ENCODE results near the gene DOHH. TPM values are rescaled to one million over a fixed set of nuclear protein-coding genes. Genes with fewer than 3 reads are reported as not detected.

DOHH gene
- total and polyA plus RNA-seq, 4 donors, result 1.4 to 12.0 (median 9.2) TPM

- Histone ChIP-seq H3K4me1 (ENCODE audit: control insufficient read depth in 4 of 4, insufficient read depth in 4 of 4, low read length in 3 of 4) (peaks cover 26 to 82% (median 67%) of the 10 kb centered on the region in 4 donors), H3K9ac (ENCODE audit: low read depth in 1 of 2, low read length in 2 of 2) (no peak overlapping the region), H3K4me3 (ENCODE audit: low read depth in 1 of 3, low read length in 3 of 3) (no peak overlapping the region), H3K27me3 (ENCODE audit: control insufficient read depth in 4 of 4, insufficient read depth in 4 of 4, low read length in 3 of 4) (no peaks in the 10 kb centered on the region), H3K27ac (ENCODE audit: low read depth in 1 of 2, low read length in 2 of 2) (no peak overlapping the region), H3K9me3 (ENCODE audit: control insufficient read depth in 4 of 4, low read length in 3 of 4) (no peaks in the 10 kb centered on the region), H3K36me3 (ENCODE audit: control insufficient read depth in 4 of 4, insufficient read depth in 3 of 4, low read depth in 1 of 4, low read length in 3 of 4) (no peaks in the 10 kb centered on the region)
- 77% methylated on average over 23 of the region's 23 CpGs for WGBS
- TF ChIP-seq RAD21 (IDR thresholded peaks at IDR 0.05) (peak in 1 of 2 donors; percentile 30), SP1 (IDR thresholded peaks at IDR 0.05) (no peak), JUND (IDR thresholded peaks at IDR 0.05) (no peak), HNF4A (conservative IDR thresholded peaks at IDR 0.05) (peak; percentile 39 to 55), FOXA2 (IDR thresholded peaks at IDR 0.05) (no peak)
- TF ChIP-seq, protein P1, sequence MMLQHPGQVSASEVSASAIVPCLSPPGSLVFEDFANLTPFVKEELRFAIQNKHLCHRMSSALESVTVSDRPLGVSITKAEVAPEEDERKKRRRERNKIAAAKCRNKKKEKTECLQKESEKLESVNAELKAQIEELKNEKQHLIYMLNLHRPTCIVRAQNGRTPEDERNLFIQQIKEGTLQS (IDR thresholded peaks at IDR 0.05), result no peak
- DNase-seq (ENCODE audit: low spot score), result no peak
Observed at GRCh38 chr19:3513229-3514140, 13.0 kb upstream of the DOHH start.

DNA sequence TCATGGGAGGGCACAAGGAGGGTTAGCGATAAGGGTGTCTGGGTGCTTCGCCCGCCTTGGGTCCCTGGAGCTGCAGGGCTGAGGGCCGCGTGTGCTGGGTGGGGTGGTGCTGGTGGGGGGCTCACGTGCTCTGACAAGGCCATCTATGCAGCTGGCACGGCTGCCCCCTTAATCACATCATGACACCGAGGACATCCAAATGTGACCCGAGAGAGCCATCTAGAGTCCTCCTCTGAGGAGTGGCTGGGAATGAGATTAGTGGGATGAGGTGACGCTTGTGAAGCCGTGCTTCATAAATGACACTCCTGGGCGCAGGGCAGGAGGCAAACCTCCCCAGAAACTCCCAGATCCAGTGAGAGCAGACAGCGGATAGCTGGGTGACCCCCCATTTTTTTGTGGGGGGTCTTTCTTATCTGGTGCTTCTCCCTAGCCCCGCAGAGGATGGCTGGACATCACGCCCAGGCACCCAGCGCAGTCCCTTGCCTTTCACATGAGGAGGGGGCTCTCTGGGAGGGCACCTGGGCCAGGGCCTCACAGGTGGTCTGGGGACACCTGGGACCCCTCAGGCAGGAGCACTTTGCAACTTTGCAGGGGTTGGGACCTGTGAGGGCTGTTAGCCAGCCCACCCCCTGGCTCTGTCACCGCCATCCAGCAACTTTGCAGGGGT lies 12.2 kb upstream of the DOHH start:
- H3K4me1 ChIP-seq (ENCODE audit: control insufficient read depth in 4 of 4, insufficient read depth in 4 of 4, low read length in 3 of 4), result peaks cover 27 to 80% (median 65%) of the 10 kb centered on the region in 4 donors

More for the DNA sequence above, 12.2 kb upstream of the DOHH start:
- no peaks in the 10 kb centered on the region for H3K27me3 ChIP-seq (ENCODE audit: control insufficient read depth in 4 of 4, insufficient read depth in 4 of 4, low read length in 3 of 4)
- DNase-seq (ENCODE audit: low spot score), result no peak
- H3K4me3 ChIP-seq (ENCODE audit: low read depth in 1 of 3, low read length in 3 of 3), result no peak overlapping the region
- no peaks in the 10 kb centered on the region for H3K9me3 ChIP-seq (ENCODE audit: control insufficient read depth in 4 of 4, low read length in 3 of 4)
- no peak for TF ChIP-seq SP1 (IDR thresholded peaks at IDR 0.05)
- no peak for TF ChIP-seq RAD21 (IDR thresholded peaks at IDR 0.05)
- no peak for TF ChIP-seq JUND (IDR thresholded peaks at IDR 0.05)
- TF ChIP-seq, protein P2, sequence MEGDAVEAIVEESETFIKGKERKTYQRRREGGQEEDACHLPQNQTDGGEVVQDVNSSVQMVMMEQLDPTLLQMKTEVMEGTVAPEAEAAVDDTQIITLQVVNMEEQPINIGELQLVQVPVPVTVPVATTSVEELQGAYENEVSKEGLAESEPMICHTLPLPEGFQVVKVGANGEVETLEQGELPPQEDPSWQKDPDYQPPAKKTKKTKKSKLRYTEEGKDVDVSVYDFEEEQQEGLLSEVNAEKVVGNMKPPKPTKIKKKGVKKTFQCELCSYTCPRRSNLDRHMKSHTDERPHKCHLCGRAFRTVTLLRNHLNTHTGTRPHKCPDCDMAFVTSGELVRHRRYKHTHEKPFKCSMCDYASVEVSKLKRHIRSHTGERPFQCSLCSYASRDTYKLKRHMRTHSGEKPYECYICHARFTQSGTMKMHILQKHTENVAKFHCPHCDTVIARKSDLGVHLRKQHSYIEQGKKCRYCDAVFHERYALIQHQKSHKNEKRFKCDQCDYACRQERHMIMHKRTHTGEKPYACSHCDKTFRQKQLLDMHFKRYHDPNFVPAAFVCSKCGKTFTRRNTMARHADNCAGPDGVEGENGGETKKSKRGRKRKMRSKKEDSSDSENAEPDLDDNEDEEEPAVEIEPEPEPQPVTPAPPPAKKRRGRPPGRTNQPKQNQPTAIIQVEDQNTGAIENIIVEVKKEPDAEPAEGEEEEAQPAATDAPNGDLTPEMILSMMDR (IDR thresholded peaks at IDR 0.05; ENCODE audit: low read depth, low read length, missing input control), result no peak
- TF ChIP-seq NR2F2 (IDR thresholded peaks at IDR 0.05), result no peak
- TF ChIP-seq YY1 (IDR thresholded peaks at IDR 0.05), result no peak
- TF ChIP-seq REST (IDR thresholded peaks at IDR 0.05), result no peak
- no peak for TF ChIP-seq FOXA1 (IDR thresholded peaks at IDR 0.05)
- no peak for TF ChIP-seq GABPA (IDR thresholded peaks at IDR 0.05 in 1 of 2, conservative IDR thresholded peaks at IDR 0.05 in 1 of 2)
- TF ChIP-seq, protein P3, sequence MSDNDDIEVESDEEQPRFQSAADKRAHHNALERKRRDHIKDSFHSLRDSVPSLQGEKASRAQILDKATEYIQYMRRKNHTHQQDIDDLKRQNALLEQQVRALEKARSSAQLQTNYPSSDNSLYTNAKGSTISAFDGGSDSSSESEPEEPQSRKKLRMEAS (IDR thresholded peaks at IDR 0.05), result no peak
- no peak for TF ChIP-seq FOXA2 (IDR thresholded peaks at IDR 0.05)
- TF ChIP-seq, protein P1 (IDR thresholded peaks at IDR 0.05), result no peak
- TF ChIP-seq TAF1 (conservative IDR thresholded peaks at IDR 0.05), result no peak
- no peak for TF ChIP-seq RXRA (IDR thresholded peaks at IDR 0.05)
- no peak for TF ChIP-seq HNF4A (conservative IDR thresholded peaks at IDR 0.05)
- TF ChIP-seq ZBTB33 (IDR thresholded peaks at IDR 0.05), result no peak
- no peak for TF ChIP-seq EGR1 (IDR thresholded peaks at IDR 0.05; ENCODE audit: low read depth in 2 of 2)
- no peak for TF ChIP-seq HNF4G (IDR thresholded peaks at IDR 0.05)
- no peak overlapping the region for H3K27ac ChIP-seq (ENCODE audit: low read depth in 1 of 2, low read length in 2 of 2)
- H3K36me3 ChIP-seq (ENCODE audit: control insufficient read depth in 4 of 4, insufficient read depth in 3 of 4, low read depth in 1 of 4, low read length in 3 of 4), result no peaks in the 10 kb centered on the region
- 85% methylated on average over 17 of the region's 17 CpGs for WGBS
- H3K9ac ChIP-seq (ENCODE audit: low read depth in 1 of 2, low read length in 2 of 2), result no peak overlapping the region

Measured in liver (tissue), 9 donors.